Effector memory CD4-positive, alpha-beta T cell (primary cell): ENCODE results near the gene MEI1.
A peak's percentile ranks its signal among the peaks of the same experiment; 100 is the strongest.

Source experiments
- DNase-seq, 3 donors: peaks; one replicate each; pipeline ENCODE4 v3.0.0-alpha.2; 2020
- H3K27ac ChIP-seq: 2 replicates; pipeline ENCODE4 v1.7.0; 2013; ENCODE audit warnings: mild to moderate bottlenecking, low read length, moderate library complexity; ENCODE audit not compliant: insufficient read depth, poor library complexity, severe bottlenecking
- H3K27me3 ChIP-seq: replicated peaks from 2 replicates; pipeline ENCODE4 v1.7.0; 2013; ENCODE audit warnings: mild to moderate bottlenecking, low read length; ENCODE audit not compliant: insufficient read depth, control insufficient read depth, poor library complexity, severe bottlenecking
- H3K36me3 ChIP-seq: 2 replicates; pipeline ENCODE4 v1.7.0; 2013; ENCODE audit warnings: mild to moderate bottlenecking, low read length, moderate library complexity; ENCODE audit not compliant: control insufficient read depth, insufficient read depth
- H3K4me1 ChIP-seq: 2 replicates; pipeline ENCODE4 v1.7.0; 2013; ENCODE audit warnings: low read length, mild to moderate bottlenecking; ENCODE audit not compliant: control insufficient read depth, insufficient read depth, poor library complexity, severe bottlenecking
- H3K4me3 ChIP-seq: 2 replicates; pipeline ENCODE4 v1.7.0; 2013; ENCODE audit warnings: low read length, low read depth, mild to moderate bottlenecking; ENCODE audit not compliant: insufficient read depth, poor library complexity, severe bottlenecking
- H3K9me3 ChIP-seq: 2 replicates; pipeline ENCODE4 v1.7.0; 2013; ENCODE audit warnings: mild to moderate bottlenecking, low read length, moderate library complexity; ENCODE audit not compliant: control insufficient read depth

Gene MEI1

DNA sequence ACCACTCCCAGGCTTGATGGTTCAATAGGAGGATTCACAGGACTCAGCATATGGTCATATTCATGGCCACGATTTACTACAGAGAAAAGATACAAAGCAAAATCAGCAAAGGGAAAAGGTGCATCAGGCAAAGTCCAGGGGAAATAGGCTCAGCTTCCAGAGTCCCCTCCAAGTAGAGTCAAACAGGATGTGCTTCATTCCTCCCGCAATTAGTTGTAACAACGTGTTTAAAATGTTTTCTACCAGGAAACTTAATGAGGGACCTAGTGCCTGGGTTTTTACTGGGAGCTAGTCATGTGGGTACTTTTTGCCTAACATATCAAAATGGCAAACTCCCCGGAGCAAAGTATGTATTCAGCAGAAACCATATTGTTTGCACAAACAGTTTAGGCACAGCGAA lies 118.7 kb downstream of the MEI1 start:
- Histone ChIP-seq H3K36me3 (peaks cover 22% of the 10 kb centered on the region), H3K27ac (no peak overlapping the region), H3K4me1 (peaks cover 2% of the 10 kb centered on the region), H3K27me3 (no peaks in the 10 kb centered on the region), H3K9me3 (no peaks in the 10 kb centered on the region), H3K4me3 (no peak overlapping the region)
- DNase-seq: no peak

DNA sequence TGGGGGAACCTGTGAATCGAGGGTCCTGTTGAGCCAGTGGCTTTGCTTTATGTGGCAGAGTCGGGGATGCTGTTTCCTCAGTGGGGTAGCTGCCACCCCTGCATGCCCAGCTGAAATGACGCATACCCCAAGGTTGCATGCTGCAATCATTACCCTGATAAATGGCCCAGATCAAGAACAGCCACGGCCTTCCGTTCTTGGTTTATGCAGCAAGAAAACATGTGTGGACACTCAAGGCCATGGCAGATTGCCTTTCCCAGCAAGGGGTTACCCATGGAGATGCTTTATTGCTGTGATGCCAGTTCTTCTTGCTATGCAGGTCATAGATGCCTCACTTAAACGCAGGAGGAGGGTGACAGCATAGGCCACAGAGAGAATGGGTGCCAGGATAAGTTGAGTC lies 119.3 kb downstream of the MEI1 start:
- H3K27ac ChIP-seq: no peak overlapping the region
- peaks cover 18% of the 10 kb centered on the region for H3K36me3 ChIP-seq
- DNase-seq: no peak
- no peak overlapping the region for H3K4me3 ChIP-seq
- no peaks in the 10 kb centered on the region for H3K27me3 ChIP-seq
- H3K9me3 ChIP-seq: no peaks in the 10 kb centered on the region
- H3K4me1 ChIP-seq: peaks cover 2% of the 10 kb centered on the region

DNA sequence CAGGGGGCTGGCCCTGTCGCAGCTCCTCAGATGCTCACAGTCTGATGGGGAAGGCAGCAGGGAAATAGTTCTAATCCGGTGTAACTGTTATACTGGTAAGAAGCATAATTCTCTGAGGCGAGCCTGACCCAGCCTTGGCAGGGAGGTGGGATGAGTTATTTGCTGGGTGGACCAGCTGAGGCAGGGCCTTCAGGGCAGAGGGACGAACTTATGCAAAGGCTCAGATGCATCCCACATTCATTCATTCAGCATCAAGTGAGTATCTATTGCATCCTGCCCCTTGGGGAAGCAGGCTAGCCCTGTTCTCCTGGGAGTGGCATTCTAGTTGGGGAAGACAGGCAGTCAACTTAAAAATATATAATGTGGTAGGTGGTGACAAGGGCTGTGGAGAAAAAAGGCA lies 120.0 kb downstream of the MEI1 start:
- no peak overlapping the region for H3K27ac ChIP-seq
- H3K9me3 ChIP-seq: no peaks in the 10 kb centered on the region
- DNase-seq: no peak
- H3K27me3 ChIP-seq: no peaks in the 10 kb centered on the region
- no peak overlapping the region for H3K4me3 ChIP-seq
- peaks cover 12% of the 10 kb centered on the region for H3K36me3 ChIP-seq
- peaks cover 2% of the 10 kb centered on the region for H3K4me1 ChIP-seq

DNA sequence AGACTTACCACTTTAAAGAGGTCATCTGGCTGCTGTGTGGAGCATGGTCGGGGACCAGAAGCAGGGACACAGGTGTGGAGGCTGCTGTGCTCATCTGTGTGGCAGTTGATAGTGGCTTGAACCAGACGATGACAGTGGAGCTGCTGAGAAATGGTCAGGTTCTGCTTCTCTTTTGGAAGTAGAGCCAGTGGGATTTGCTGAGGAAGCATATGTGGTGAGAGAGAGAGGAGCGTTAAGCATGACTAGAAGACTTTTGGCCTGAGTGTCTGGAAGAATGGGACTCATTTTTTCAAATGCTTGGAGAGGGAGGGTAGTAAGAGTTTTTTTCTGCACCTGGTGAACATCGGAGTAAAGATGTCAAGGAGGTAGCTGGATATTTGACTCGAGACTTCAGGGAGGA lies 121.1 kb downstream of the MEI1 start:
- H3K36me3 ChIP-seq: peaks cover 12% of the 10 kb centered on the region

DNA sequence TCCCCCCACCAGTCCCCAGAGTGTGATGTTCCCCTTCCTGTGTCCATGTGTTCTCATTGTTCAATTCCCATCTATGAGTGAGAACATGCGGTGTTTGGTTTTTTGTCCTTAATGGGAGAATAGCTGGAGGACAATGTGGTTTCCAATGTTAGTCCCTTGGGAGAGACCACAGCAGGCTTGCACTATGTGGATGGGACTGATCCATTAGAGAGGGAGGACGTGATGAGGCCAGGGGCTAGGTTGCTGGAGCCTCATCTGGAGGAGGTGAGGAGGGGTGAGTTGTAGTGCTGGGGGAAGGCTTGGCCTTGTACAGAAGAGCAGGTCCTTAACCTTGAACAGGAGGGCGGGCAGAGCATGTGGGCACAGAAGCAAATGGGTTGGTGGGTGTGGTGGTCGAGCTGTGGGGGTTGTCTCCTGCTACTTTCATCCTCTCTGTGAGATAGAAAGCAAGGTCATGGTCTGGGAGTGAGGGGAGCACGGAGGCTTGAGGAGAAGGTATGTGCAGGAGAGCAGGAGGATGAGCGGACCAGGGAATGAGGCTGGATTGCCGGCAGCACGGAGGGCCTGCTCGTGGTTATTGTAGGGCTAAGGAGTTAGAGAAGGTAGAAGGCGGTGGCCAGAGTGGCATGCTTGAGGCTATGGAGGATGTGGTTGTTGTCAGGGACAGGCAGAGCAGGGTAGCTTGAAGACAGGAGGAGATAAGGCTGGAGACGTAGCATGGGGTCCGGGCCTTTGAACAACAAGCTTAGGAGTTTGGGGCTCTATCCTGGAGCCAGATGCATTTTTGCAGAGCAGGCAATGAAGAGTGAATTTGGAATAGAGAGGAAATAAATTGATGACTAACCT lies 122.4 kb downstream of the MEI1 start:
- peaks cover 2% of the 10 kb centered on the region for H3K4me1 ChIP-seq
- no peaks in the 10 kb centered on the region for H3K9me3 ChIP-seq
- H3K4me3 ChIP-seq: no peak overlapping the region
- peaks cover 7% of the 10 kb centered on the region for H3K36me3 ChIP-seq
- DNase-seq: no peak
- peak overlapping the region; percentile 0 for H3K27ac ChIP-seq
- no peaks in the 10 kb centered on the region for H3K27me3 ChIP-seq

More for the DNA sequence above, 121.1 kb downstream of the MEI1 start:
- Histone ChIP-seq H3K27ac (no peak overlapping the region), H3K4me1 (peaks cover 2% of the 10 kb centered on the region), H3K4me3 (no peak overlapping the region), H3K27me3 (no peaks in the 10 kb centered on the region), H3K9me3 (no peaks in the 10 kb centered on the region)
- DNase-seq: no peak

DNA sequence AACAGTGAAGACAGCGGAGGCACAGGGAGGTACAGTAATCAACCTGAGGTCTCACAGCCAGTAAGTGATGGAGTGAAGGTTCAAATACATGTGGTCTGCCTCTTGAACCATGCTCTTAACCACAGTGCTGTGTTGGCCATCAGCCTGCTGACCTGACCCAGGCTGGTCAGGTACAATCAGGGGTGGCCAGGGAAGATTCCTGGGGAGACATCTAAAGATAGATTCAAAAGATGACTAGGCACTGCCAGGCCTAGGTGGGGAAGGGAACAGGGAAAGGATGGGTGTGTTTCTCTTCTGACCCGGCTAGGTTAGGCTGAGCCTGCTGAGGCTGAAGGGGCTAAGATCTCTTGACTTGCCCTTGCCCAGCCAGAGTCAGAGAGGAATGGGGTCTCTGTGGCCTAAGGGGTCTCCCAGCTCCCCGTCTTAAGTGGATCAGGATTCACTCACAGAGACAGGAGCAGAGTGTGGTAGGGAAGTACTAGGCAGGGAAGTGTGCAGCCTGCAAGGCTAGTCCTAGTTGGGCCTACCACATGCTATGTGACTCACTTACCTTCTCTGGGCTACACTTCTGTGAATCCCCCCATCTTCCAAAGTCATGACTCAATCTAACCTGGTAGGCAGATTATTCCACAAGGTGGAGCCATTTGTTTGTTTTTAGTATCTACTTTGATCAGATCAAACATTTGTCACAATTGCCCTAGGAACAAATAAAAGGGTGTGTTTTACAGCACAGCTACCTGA lies 123.2 kb downstream of the MEI1 start:
- Histone ChIP-seq H3K4me3 (no peak overlapping the region), H3K27me3 (no peaks in the 10 kb centered on the region), H3K36me3 (peaks cover 7% of the 10 kb centered on the region), H3K4me1 (peaks cover 2% of the 10 kb centered on the region), H3K9me3 (no peaks in the 10 kb centered on the region), H3K27ac (peak overlapping the region; percentile 0)
- no peak for DNase-seq

DNA sequence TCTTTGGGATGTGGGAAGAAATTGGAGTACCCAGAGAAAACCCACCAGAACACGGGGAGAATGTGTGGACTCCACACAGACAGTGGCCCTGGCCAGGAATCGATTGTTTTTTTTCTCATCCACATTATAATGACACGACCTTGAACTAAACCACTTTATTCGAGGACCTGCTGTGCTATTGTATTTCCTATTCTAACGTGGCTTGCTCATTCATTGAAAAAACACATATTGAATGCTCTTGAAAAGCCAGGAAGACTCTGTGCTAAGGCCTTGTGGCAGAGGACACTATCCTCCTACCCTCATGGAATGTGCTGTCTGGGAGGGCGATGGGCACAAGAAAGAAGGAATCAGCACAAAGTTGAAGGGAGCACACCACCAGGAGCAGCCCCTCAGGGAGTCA lies 124.5 kb downstream of the MEI1 start:
- no peaks in the 10 kb centered on the region for H3K9me3 ChIP-seq
- no peak for DNase-seq
- H3K36me3 ChIP-seq: peaks cover 7% of the 10 kb centered on the region
- H3K4me3 ChIP-seq: no peak overlapping the region
- no peak overlapping the region for H3K27ac ChIP-seq
- peaks cover 2% of the 10 kb centered on the region for H3K4me1 ChIP-seq
- no peaks in the 10 kb centered on the region for H3K27me3 ChIP-seq

DNA sequence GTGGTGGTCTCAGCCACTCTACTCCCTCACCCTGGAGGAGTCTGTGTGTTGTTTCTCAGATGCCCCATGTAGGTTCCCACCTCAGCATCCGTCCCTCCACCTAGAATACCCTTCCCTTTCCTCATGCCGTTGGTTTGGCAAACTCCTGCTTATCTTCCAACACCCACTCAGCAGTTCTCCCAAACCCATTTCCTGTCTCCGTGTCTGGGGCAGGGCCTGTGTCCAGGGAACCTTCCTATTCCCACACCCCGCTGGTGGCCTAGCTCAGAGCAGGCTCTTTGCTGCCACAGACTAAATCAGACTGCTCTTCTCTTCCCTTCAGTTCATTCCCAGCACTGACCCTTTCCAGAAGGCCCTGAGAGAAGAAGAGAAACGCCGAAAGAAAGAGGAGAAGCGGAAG lies 126.1 kb downstream of the MEI1 start:
- Histone ChIP-seq H3K4me1 (peaks cover 2% of the 10 kb centered on the region), H3K36me3 (no peaks in the 10 kb centered on the region), H3K4me3 (no peak overlapping the region), H3K27ac (no peak overlapping the region), H3K27me3 (no peaks in the 10 kb centered on the region), H3K9me3 (no peaks in the 10 kb centered on the region)
- DNase-seq: no peak

DNA sequence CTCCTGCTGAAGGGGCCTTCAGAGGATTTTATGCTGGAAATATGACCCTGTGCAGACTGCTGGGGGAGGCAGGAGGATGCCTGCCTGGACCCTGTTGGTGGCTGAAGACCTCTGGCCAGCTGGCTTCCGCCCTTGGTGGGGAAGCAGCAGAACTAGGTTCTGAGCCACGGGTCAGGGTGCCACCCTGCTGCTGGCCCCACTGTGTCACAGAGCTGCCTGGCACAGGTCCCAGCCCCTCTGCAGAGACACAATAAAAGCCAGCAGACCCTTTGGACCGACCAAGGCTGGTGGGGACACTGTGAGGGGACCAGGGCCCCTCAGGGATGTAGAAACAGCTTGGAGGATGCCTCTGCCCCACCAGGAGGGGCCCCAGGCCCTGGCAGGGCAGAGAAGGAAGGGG lies 126.7 kb downstream of the MEI1 start:
- H3K4me3 ChIP-seq: no peak overlapping the region
- H3K4me1 ChIP-seq: peaks cover 2% of the 10 kb centered on the region
- H3K27me3 ChIP-seq: no peaks in the 10 kb centered on the region
- H3K36me3 ChIP-seq: no peaks in the 10 kb centered on the region
- no peak overlapping the region for H3K27ac ChIP-seq
- DNase-seq: no peak
- H3K9me3 ChIP-seq: no peaks in the 10 kb centered on the region
